C4-2B (cell line): ENCODE measurements around the gene IL17RB.

Source experiments
- ZFX ChIP-seq: fragments of 450-650 bp; IDR thresholded peaks from 2 replicates; pipeline ENCODE4 v1.6.1; 2017
- TF ChIP-seq, protein P1 (sequence below): fragments of 450-650 bp; conservative IDR thresholded peaks from 2 replicates; pipeline ENCODE4 v1.5.1; 2017; ENCODE audit warnings: mild to moderate bottlenecking

DNA sequence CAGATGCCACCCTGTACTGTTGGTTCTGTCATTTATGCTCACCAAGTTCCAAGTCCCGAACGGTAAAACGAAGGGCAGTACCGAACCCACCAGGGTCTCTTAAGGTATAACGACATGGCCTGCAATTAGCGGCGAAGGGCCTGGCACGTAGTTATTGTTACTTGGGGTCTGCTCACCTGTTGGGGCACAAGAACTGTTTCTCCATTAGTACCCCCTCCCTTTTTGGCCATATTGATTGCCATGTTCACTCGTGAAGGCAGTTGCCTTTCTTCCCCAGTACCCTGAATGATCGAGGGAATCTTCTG lies 435 bp downstream of the IL17RB start:
- TF ChIP-seq, protein P1, sequence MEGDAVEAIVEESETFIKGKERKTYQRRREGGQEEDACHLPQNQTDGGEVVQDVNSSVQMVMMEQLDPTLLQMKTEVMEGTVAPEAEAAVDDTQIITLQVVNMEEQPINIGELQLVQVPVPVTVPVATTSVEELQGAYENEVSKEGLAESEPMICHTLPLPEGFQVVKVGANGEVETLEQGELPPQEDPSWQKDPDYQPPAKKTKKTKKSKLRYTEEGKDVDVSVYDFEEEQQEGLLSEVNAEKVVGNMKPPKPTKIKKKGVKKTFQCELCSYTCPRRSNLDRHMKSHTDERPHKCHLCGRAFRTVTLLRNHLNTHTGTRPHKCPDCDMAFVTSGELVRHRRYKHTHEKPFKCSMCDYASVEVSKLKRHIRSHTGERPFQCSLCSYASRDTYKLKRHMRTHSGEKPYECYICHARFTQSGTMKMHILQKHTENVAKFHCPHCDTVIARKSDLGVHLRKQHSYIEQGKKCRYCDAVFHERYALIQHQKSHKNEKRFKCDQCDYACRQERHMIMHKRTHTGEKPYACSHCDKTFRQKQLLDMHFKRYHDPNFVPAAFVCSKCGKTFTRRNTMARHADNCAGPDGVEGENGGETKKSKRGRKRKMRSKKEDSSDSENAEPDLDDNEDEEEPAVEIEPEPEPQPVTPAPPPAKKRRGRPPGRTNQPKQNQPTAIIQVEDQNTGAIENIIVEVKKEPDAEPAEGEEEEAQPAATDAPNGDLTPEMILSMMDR = no peak
- TF ChIP-seq ZFX = no peak
